Amniotic epithelial cell (primary cell): ENCODE results near the gene GPC1.

Experiments
- DNase-seq: peaks from one replicate; pipeline ENCODE4 v3.0.0-alpha.2; 2010; ENCODE audit warnings: low read depth

GPC1 gene

DNA sequence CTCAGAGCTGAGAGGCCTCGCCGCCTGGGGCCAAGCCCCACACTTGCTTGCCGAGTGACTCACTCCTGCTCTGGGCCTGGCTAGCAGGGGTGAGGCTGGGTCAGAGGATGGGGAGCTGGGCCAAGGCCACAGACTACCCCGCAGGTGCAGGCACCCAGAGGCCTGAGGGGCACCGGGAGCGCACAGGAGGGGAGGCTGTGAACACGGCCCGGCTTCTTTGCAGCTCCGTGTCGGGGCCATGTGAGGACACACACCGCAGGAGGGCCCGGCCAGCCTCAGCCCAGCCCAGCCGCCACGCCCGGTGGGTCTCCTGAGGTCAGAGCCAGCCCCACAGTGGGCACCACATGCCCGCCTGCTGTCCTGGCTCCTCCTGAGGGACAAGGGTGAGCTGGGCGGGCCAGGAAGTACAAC is 8.4 kb downstream of the GPC1 start:
- peak; percentile 10 for DNase-seq

DNA sequence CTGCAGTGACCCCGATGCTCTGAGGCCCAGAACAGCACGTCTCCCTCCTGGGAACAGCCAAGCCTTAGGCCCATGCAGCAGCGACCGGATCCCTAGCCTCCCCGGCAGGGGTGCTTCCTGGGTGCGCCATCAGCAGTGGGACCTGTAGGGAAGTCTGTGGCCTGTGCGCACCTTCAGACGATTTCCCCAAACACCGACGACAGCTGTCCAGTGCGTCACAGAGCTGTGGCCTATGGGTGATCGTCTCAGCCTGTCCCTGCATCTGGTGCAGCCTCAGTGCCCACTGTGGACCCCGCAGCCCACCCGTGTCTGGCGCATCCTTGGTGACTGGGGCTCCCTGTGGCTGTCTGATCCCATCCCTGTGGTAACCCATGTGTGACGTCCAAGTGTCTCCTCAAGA is 9.0 kb downstream of the GPC1 start:
- no peak for DNase-seq

DNA sequence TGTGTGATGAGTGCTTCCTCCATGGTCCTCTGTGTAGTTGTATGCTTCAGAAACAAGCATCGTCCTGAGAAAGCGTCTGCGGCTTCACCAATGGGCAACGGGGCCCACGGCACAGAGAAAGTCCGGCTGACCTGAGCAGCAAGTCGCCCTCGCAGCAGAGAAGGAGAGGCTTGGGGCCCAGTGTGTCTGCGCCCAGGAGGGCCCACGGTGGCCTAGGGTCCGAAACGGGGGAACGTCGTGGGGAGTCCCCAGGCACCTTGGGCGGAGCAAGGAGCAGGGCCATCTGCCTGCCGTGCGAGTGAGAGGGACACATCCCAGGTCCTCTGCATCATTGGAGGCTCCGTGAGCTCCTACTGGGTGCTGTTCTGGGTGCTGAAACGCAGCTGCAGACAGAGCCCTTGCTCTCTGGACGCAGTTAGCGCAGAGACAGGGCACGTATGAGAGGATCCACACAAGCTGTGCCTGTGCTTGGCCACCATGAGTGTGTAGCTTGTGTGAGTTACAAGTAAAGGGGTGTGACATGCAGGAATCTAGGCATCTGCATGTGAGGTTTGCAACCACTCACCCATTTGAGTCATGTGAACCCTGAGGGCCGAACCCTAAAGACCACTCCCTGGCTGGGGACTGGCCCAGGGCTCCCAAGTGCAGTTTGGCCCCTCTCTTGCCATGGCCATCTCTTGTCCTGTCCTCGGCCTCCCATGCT is 10.6 kb downstream of the GPC1 start:
- DNase-seq: no peak

DNA sequence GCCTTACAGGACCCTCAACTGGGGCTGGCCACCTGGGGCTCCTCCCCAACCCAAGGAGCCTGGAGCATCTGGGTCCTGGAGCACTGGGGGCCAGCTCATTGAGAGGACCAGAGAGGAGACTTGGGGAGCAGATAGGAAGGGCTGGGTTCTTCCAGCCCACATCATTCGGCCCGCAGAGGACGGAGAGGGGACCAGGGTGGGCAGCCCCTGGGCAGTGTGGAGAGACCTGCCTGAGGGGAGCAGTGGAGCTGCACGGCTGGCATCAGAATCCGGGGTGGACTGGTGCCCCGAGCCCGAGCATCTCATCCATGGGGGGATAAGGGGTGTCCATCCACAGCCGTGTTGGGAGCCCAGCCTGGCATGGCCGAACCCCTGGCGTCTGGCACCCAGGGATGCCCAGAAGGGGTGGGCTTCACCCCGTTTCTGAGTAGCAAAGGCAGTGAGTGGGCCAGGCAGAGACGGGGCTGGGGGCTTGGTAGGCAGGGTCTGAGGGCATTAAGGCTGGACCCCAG is 11.3 kb downstream of the GPC1 start:
- no peak for DNase-seq

DNA sequence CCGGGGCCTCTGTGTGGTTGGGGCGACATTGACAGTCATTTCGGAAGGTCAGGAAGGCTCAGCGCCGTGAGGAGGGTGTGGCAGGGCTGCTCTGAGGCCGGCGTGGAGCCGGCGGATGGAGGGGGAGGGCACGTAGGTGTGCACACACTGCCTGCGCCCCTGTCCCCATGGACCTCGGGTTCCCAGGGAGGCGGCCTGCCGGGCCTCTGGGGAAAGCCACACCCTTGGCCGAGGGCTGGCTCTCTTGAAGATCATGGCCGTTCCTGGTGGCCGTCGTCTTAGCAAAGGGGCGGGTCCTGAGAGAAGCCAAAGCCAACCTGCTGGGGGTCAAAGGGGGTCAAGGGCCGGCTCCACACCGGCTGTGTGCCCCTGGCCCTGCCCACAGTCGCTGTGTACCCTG is 11.9 kb downstream of the GPC1 start:
- DNase-seq: no peak

DNA sequence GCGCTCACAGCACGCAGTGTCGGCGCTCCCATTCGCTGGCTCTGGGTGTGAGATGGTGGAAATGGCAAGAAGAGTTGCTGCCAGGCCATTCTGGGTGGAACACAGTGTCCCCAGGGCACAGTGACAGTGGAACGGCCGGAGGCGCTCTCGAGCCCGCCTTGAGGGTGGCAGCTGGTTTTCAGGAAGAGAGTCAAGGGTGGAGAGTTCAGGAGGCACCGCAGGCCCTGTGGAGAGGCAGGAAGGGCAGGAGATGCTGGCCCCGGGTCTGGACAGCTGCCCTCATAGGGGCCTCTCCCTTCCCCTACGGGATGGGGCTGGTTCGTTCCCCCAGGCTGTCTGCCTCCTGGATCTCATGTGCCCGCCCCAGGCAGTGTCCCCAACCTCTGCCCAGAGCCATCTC is 12.5 kb downstream of the GPC1 start:
- DNase-seq: no peak

DNA sequence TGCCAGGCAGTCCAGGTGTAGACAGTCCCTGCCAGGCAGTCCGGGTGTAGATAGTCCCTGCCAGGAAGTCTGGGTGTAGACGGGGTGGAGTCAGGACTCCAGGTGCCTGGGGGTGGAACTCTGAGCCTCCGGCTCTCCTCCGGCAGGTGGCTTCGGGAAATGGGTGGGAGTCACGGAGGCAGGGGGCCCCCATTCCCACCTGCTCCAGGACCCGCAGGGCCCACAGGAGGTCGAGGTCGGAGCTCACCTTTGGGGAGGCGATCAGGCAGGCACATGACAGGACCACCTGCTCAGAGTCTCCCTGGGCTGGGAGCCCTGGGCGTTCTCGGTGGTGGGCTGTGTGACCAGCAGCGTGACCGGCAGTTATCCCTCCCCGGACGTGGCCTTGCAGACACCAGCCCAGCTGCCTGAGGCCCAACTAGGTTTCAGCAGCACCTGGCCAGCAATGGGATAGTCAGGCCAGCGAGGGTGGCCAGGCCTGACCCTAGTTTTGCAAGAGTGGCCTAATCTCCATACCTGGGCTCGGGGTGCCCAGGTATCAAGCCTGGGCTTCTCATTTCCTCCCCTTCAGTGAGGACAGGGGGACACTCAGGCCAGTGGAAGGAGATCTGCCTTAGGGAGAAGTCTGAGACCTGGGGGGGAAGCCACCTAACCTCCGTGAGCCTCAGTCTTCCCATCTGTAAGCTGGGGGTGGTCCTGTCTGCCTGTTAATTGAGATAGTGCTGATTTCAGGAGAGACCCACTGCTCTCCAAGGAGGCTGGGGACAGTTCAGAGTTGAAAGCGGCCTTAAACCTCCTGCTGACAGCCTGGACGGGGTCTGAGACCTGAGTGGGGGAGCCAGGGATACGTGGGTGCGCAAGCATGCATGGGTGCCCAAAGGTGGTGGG is 13.2 kb downstream of the GPC1 start:
- no peak for DNase-seq

DNA sequence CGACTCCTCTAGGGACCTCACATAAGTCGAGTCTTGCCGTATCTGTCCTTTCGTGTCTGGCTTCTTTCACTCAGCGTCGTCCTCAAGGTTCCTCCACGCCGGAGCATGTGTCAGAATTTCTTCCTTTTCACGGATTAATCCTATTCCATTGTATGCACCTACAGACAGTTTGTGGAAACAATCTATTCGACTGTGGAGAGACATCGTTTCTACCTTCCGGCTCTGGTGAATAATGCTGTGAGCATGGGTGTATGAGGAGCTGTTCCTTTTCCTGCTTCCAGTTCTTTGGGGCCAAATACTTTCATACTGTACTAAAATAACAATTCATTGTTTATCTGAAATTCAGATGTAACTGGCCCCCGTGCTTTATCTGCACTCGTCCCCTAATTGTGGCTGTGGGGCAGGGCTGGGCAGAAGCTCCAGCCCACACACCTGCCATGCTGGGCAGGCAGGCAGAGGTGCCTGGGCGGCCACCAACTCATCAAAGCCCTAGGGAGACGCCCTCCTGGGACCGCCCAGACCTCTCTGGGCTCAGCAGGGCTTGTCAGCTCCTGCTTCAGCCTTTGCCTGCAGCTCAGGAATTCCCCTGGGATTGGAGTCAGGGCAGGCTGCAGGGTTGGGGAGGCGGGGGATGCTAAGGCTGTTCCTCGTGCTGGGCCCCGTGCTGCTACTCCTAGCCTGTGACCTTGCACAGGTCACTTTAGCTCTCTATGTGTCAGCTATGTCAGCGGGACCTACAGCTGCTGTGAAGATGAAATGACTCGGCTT is 14.5 kb downstream of the GPC1 start:
- no peak for DNase-seq

DNA sequence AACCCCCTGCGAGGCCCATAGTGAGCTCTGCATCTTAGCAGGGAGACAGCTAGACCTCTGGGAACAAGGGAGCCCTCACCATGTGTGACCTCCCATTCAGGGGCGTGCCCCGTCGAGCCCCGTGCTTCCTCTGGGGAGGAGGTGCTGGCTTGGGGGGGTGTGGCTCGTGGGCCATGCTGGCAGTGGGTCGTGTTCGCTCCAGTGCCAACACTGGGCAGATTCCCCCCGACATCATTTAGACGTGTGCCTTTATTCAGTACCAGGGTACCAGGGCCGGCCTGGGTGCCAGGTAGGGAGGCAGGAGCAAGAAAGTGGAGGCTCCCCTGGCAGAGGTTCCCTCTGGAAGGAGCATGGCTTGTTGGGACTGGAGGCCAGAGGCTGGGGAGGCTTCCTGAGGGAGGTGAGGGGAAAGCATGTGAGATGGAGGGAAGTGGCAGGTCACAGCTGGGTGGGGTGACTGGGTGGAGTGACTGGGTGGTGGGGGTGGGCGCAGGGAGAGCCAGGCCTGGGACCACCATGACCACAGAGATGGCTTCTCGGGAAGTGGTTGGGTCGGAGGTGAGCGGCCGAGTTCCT is 15.2 kb downstream of the GPC1 start:
- DNase-seq: no peak

DNA sequence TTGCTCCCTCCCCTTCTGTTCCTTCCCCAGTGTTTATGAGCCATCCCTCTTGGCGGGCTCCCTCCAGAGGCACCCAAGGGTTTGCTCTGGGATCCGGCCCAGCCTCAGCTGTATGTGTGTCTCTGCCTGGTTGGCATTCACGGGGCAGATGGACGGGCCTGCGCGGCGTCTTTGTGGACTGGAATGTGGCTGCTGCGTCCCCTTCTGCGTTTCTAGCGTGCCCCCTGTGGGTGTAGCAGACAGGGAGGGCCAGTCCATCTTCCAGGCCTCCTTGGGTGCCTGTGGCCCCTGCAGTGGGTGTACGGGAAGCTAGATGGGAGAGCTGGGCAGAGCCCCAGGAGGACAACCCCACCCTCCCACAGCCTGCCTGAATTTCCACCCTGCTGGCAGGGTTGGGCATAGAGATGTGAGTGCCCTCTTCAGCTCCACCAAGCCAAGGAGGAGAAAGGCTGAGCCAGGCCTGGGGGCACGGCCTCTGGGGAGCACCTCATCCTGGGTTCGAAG is 15.7 kb downstream of the GPC1 start:
- DNase-seq: no peak

DNA sequence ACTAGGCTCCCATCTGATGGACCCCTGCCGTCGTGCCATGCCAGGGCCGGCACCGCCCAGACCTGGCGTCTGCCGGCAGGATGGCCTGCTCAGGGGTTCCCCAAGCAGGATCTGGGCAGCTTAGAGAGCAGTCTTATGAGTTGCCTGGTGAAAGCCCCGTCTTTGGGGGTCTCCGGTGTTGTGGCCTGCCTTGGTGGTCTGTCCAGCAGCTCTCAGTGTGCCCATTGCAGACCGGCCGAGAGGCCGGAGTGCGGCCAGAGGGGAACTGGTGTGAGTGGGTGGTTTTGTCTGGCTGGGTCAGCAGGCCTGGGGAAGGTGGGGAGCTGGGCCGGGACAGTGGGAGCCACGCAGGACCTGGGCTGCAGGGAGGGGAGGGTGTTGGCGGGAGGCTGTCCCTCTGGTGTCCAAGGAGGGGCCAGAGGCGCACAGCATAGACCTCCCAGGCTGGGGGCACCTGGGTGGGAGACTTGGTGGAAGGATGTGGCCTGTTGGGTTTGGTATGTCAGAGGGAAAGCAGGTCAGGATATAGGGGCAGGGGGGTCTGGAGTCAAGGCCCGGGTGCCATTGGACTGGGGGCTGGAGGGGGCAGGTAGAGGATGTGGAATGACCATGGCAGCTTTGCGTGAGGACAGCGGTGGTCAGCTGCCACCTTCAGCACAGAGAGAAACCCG is 16.5 kb downstream of the GPC1 start:
- DNase-seq: no peak

DNA sequence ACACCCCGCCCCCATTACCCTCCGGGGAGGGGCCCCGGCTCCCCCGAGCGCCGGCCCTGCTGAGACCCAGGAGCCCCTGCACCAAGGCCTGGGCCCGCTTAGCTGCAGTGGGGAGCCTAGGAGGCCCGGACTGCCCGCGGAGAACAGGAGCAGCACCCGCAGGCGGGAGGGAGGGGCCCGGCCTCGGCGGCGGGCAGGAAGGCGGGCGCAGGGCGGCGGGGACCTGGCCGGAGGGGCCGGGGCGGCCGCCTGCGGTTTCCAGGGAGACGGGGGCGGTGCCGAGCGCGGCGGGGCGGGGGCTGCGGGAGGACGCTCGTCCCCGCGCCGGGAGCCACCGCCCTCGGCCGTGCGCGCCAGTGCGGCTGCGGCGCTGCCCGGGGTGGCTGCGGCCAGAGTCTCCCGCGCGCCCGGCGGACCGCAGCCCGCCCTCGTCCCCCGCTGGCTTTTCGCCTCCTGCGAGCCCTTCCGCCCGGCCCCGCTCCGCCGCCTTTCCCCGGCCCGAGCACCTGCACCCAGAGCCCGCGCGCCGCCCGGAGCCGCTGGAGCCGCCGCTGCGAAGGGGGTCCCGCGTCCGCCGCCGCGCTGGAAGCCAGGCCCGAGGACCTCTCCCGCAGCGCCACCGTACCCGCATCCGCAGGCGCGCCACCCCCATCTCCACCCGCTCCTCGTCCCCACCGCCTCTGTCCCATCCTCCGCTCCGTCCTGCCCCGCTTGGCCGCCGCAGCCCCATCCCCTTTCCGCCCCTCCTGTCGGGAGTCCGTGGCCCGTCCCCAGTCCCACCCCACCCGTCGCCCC is 17.2 kb downstream of the GPC1 start:
- DNase-seq: peak; percentile 23

DNA sequence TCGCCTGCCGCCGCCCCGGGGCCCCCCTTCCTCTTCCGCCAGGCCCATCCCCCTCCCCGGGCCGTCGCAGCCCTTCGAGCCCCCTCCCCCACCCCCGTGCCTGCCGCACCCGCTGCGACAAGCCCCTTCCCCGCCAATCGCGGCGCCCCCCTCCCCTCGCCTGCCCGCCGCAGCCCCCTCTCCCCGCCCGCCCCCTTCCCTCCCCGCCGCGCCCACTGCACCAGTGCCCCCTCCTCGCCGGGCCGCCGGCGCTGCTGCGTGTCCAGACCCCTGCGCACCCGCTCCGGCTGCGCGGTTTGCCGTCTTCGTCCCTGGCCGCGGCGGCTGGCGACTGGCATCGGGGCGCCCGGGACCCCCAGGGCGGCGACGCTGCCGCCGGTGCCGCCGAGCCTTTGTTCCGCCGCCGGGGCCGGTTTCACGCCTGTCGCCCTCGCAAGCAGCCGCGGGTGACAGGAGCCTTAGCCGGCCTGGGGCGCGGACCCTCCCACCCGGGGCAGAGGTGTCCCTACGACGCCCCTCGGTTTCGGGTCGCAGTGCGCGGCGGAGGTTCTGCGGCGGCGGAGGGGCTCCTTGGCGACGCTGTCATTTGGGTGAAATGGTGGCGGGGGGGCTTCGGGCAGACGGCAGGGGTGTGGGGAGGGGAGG is 18.1 kb downstream of the GPC1 start:
- no peak for DNase-seq

DNA sequence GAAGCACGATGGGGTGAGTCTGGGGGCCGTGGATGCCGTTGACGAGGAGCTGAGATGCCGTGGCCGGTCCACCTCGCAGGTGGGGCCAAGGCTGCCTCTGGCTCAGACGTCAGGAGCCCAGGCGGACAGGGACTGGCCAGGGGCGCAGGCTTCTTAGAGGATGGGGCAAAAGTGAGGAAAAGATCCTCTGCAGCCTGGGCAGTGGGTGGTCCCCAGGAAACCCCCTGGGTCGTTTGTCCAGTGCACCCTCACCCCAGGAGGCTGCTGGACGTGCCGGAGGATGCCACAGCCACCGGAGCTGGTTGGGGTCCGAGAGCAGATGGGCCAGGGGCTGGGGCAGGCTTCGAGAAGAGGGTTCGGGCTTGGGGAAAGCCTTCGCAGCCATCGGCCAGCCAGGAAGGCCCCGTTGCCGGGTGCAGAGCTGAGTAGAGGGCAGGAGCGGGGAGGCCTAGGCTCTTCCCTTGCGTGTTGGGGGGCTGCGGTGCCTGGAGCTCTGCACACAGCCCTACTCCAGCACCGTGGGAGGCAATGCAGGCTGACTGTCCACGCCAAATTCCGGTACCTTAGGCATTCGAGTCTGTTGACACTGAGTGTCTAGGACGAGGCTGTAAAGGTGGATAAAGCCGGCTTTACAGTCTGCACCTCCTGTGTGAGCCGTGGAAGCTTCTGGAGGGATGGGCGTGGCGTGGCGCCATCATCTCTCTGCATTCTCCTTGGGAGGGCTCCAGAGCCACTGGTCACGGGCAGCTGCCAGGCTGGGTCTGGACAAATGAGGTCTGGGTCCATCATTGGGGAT is 18.8 kb downstream of the GPC1 start:
- DNase-seq: no peak

DNA sequence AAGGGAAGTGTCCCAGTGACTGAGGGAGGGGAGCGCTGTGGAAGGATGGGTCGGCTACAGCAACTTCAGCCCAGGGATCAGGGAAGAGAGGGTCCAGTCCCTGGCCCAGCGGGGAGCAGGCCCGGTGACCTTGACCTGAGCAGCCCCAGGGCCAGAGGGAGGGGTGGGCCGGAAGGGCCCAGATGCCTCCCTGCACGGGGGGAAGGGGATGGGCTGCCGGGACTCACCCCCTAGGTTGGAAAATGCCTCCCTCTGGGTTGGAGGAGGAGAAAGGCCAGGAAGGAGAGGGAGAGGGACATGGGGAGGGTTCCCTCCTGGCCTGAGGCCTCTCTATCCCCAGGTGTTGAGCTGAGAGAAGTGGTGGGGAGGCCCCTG is 19.8 kb downstream of the GPC1 start:
- DNase-seq: no peak

DNA sequence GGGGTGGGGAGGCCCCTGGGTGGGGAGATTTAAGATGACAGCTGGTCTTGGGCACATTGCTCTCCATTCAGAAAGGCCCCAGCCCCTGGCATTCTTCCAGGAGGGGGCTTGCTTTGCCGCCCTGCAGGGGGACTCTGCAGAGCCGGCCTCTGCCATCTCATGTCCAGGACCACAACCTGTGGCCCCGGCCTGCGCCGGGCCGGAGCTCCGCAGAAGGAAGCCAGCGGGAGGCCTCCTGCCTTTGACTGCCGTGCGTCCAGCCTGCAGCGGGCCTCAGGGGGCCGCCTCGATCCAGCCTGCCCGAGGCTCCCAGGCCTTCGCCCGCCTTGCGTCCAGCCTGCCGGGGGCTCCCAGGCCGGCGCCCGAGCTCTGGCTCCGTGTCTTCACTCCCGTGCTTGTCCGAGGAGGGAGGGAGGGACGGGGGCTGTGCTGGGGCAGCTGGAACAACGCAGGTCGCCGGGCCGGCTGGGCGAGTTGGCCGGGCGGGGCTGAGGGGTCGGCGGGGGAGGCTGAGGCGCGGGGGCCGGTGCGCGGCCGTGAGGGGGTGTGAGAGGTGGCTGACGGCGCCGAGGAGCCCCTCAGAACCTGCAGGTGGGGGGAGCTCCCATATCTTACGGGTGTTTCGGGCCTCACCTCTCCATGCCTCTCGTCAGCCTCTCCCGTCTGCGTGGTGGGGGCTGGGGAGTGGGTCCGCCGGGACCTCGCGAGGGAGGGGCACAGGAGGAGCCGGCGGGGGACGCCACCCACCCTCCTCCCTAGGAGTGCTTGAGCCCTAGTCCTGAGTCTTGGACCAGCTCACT is 20.4 kb downstream of the GPC1 start:
- no peak for DNase-seq

DNA sequence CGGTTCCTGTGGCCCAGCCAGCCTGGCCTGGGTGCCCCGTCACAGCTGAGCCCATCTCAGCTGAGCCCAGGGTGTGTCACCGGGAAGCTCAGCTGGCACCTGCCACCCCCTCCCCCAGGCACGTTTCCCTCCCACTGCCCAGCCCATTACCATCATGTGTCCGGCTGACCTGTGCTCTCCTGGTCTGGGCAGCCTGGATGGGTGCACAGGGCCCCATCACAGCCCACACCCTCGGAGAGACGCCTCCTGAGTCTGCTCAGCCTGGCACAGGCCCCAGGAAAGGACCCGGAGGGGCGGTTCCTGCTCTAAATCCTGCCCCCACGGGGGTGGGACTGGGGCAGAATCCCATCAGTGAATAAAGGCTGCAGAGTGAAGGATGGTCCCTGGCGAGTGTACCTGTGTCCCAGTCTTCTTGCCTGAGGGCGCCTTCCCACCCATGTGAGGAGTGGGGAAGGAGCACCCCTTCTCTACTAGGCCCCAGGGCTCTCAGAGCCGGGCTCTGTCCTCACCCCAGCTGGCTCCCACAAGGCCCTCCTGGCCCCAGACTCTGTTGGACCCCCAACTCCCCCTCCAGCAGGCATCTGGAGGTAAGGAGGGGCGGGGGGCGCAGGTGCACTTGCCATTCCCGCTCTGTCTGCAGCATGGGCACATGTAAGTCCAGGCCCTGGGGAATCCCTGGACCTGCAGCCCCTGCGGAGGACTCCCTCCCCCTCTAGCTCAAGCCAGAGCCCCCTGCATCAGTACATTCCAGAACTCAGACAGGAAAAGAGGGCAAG is 21.2 kb downstream of the GPC1 start:
- DNase-seq: no peak
